ENCODE data around the gene HOXD10.

DNA sequence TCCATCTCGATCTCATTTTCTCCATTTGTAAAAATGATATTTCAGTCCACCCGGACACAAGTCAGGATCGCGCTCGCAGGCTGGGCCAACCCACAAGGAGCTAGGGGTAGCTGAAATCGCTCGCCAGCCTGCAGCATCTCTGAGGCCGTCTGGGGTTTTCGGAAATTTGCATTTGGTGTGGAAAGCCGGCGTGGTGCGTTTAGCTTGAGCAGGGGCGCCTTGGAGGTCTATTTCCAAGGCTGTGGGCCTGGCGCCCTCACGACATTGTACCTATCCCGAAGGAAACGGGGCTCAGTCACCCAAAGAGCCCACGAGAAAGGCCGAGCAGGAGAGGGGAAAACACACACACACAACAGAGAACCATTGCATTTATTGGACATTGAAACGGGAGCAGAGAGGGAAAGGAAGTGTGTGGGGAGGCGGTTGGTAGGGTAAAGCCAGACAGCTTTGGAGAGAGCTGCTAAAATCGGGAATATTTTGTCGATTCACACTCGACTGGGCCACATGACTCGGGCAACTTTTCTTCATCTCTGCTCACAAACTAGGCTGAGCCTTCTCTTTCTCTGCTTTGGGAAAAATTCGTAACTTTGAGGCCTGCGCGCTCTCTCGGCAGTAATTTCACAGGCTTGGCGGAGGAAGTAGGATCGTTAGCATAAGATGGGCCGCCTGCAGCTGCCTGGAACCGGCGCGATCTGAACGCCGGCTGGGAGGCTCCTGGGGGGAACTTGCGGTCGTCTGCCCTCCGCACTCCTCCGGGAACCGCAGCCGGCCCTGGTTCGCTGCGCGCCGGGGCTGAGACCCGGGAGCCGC, 11.8 kb downstream of the HOXD10 start:
- TF ChIP-seq, protein P1, sequence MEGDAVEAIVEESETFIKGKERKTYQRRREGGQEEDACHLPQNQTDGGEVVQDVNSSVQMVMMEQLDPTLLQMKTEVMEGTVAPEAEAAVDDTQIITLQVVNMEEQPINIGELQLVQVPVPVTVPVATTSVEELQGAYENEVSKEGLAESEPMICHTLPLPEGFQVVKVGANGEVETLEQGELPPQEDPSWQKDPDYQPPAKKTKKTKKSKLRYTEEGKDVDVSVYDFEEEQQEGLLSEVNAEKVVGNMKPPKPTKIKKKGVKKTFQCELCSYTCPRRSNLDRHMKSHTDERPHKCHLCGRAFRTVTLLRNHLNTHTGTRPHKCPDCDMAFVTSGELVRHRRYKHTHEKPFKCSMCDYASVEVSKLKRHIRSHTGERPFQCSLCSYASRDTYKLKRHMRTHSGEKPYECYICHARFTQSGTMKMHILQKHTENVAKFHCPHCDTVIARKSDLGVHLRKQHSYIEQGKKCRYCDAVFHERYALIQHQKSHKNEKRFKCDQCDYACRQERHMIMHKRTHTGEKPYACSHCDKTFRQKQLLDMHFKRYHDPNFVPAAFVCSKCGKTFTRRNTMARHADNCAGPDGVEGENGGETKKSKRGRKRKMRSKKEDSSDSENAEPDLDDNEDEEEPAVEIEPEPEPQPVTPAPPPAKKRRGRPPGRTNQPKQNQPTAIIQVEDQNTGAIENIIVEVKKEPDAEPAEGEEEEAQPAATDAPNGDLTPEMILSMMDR (conservative IDR thresholded peaks at IDR 0.05; ENCODE audit: low read length), result no peak
- no peak for TF ChIP-seq EZH2phosphoT487 (IDR thresholded peaks at IDR 0.05; ENCODE audit: borderline replicate concordance, low read depth, low read length)
